HepG2 (cell line): ENCODE measurements around the gene SDK2.

Source experiments
- CTCF ChIP-seq: sonication (generic); formaldehyde crosslinking; IDR thresholded peaks from 2 replicates; pipeline ENCODE4 v1.5.0; 2020; ENCODE audit warnings: mild to moderate bottlenecking, missing genetic modification reagents, moderate library complexity
- ELK4 ChIP-seq: sonication (generic); formaldehyde crosslinking; IDR thresholded peaks from 2 replicates; pipeline ENCODE4 v1.9.0; 2021; ENCODE audit warnings: missing genetic modification reagents, borderline replicate concordance
- ISX ChIP-seq: sonication (generic); formaldehyde crosslinking; conservative IDR thresholded peaks from 2 replicates; pipeline ENCODE4 v1.5.0; 2020; ENCODE audit warnings: missing genetic modification reagents
- MAX ChIP-seq: IDR thresholded peaks from 2 replicates; pipeline ENCODE4 v1.6.1; 2012; ENCODE audit warnings: inconsistent platforms
- MXD1 ChIP-seq: sonication (generic); formaldehyde crosslinking; IDR thresholded peaks from 2 replicates; pipeline ENCODE4 v1.4.0; 2020; ENCODE audit warnings: mild to moderate bottlenecking, missing genetic modification reagents
- NR2F2 ChIP-seq: IDR thresholded peaks from 2 replicates; pipeline ENCODE4 v1.6.1; 2012; ENCODE audit warnings: low read depth, inconsistent platforms, borderline replicate concordance
- TAF1 ChIP-seq: sonication (generic); formaldehyde crosslinking; IDR thresholded peaks from 2 replicates; pipeline ENCODE4 v1.4.0; 2020; ENCODE audit warnings: missing genetic modification reagents
- ZBTB49 ChIP-seq: sonication (generic); formaldehyde crosslinking; IDR thresholded peaks from 2 replicates; pipeline ENCODE4 v1.4.0; 2020; ENCODE audit warnings: missing genetic modification reagents, borderline replicate concordance
- ZNF264 ChIP-seq: sonication (generic); formaldehyde crosslinking; IDR thresholded peaks from 2 replicates; pipeline ENCODE4 v1.4.0; 2020; ENCODE audit warnings: missing genetic modification reagents
- ZNF274 ChIP-seq: sonication (generic); formaldehyde crosslinking; IDR thresholded peaks from 2 replicates; pipeline ENCODE4 v1.5.1; 2020; ENCODE audit warnings: mild to moderate bottlenecking, missing genetic modification reagents
- ZNF331 ChIP-seq: sonication (generic); formaldehyde crosslinking; IDR thresholded peaks from 2 replicates; pipeline ENCODE4 v1.4.0; 2020; ENCODE audit warnings: missing genetic modification reagents
- ZNF672 ChIP-seq: sonication (generic); formaldehyde crosslinking; IDR thresholded peaks from 2 replicates; pipeline ENCODE4 v1.8.1; 2022; ENCODE audit warnings: missing genetic modification reagents
- ZNF724P ChIP-seq: sonication (generic); formaldehyde crosslinking; IDR thresholded peaks from 2 replicates; pipeline ENCODE4 v1.8.0; 2022; ENCODE audit warnings: missing genetic modification reagents, borderline replicate concordance
- ZNF883 ChIP-seq: sonication (generic); formaldehyde crosslinking; IDR thresholded peaks from 2 replicates; pipeline ENCODE4 v1.5.1; 2020; ENCODE audit warnings: mild to moderate bottlenecking, missing genetic modification reagents; ENCODE audit errors: not compliant biosample characterization

GRCh38 chr17:73678999-73679398 is 34.8 kb upstream of the SDK2 start:
- TF ChIP-seq ZNF274 (no peak), ZBTB49 (no peak), NR2F2 (no peak), ZNF672 (CRISPR knock-in tag) (no peak), ELK4 (CRISPR knock-in tag) (no peak), ZNF264 (CRISPR knock-in tag) (no peak), CTCF (CRISPR knock-in tag) (no peak), MAX (no peak), ZNF883 (CRISPR knock-in tag) (no peak), TAF1 (CRISPR knock-in tag) (no peak), ZNF331 (CRISPR knock-in tag) (no peak), ISX (no peak), MXD1 (CRISPR knock-in tag) (no peak), ZNF724P (no peak)
